ENCODE measurements around the gene EPB41L2.

EPB41L2 gene

GRCh38 chr6:131053546-131054240 is 9.4 kb downstream of the EPB41L2 start:
- Histone ChIP-seq H3K27me3 (replicated peaks; ENCODE audit: control insufficient read depth, insufficient read depth, low read length) (no peaks in the 10 kb centered on the region), H3K36me3 (ENCODE audit: control insufficient read depth, insufficient read depth, low read length) (no peaks in the 10 kb centered on the region), H3K4me3 (replicated peaks; ENCODE audit: low read depth, low read length) (no peak overlapping the region)
- TF ChIP-seq CTCF (IDR thresholded peaks at IDR 0.05; ENCODE audit: insufficient read depth, low read length, poor library complexity, severe bottlenecking) = no peak
- DNase-seq (ENCODE audit: extremely low read depth, insufficient read length) = no peak

GRCh38 chr6:131052181-131052580 is 10.9 kb downstream of the EPB41L2 start:
- no peak for DNase-seq (ENCODE audit: extremely low read depth, insufficient read length)
- no peaks in the 10 kb centered on the region for H3K36me3 ChIP-seq (ENCODE audit: control insufficient read depth, insufficient read depth, low read length)

GRCh38 chr6:131051341-131051740 is 11.7 kb downstream of the EPB41L2 start:
- no peaks in the 10 kb centered on the region for H3K27me3 ChIP-seq (replicated peaks; ENCODE audit: control insufficient read depth, insufficient read depth, low read length)

More at GRCh38 chr6:131052181-131052580, 10.9 kb downstream of the EPB41L2 start:
- Histone ChIP-seq H3K4me3 (replicated peaks; ENCODE audit: low read depth, low read length) (no peak overlapping the region), H3K27me3 (replicated peaks; ENCODE audit: control insufficient read depth, insufficient read depth, low read length) (no peaks in the 10 kb centered on the region)
- TF ChIP-seq CTCF (IDR thresholded peaks at IDR 0.05; ENCODE audit: insufficient read depth, low read length, poor library complexity, severe bottlenecking) = no peak

DNA sequence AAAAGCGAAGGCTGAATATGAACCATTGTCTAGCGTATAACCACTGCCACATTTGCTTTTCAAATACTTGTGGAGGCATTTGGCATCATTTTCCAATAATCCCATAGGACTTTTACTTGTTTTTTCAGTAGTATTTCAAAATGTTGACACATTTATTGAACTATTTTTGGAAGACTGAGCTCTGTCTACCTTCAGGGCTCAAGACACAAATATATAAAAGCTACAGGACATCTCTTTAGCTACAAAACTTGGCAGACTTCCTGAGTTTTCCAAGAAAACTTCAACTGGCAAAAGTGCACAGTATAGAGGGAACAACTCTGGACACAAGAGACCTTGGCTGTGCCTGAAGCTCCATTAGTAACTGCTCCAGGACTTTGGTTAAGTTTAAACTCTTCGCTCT is 13.4 kb downstream of the EPB41L2 start:
- H3K27me3 ChIP-seq (replicated peaks; ENCODE audit: control insufficient read depth, insufficient read depth, low read length) = no peaks in the 10 kb centered on the region
- no peak for DNase-seq (ENCODE audit: extremely low read depth, insufficient read length)
- TF ChIP-seq CTCF (IDR thresholded peaks at IDR 0.05; ENCODE audit: insufficient read depth, low read length, poor library complexity, severe bottlenecking) = no peak
- no peak overlapping the region for H3K4me3 ChIP-seq (replicated peaks; ENCODE audit: low read depth, low read length)
- H3K36me3 ChIP-seq (ENCODE audit: control insufficient read depth, insufficient read depth, low read length) = no peaks in the 10 kb centered on the region

More at GRCh38 chr6:131051341-131051740, 11.7 kb downstream of the EPB41L2 start:
- no peaks in the 10 kb centered on the region for H3K36me3 ChIP-seq (ENCODE audit: control insufficient read depth, insufficient read depth, low read length)
- TF ChIP-seq CTCF (IDR thresholded peaks at IDR 0.05; ENCODE audit: insufficient read depth, low read length, poor library complexity, severe bottlenecking) = no peak
- no peak for DNase-seq (ENCODE audit: extremely low read depth, insufficient read length)
- no peak overlapping the region for H3K4me3 ChIP-seq (replicated peaks; ENCODE audit: low read depth, low read length)

- DNase-seq (ENCODE audit: extremely low read depth, insufficient read length) = no peak
- Histone ChIP-seq H3K36me3 (ENCODE audit: control insufficient read depth, insufficient read depth, low read length) (no peaks in the 10 kb centered on the region), H3K27me3 (replicated peaks; ENCODE audit: control insufficient read depth, insufficient read depth, low read length) (no peaks in the 10 kb centered on the region), H3K4me3 (replicated peaks; ENCODE audit: low read depth, low read length) (no peak overlapping the region)
- no peak for TF ChIP-seq CTCF (IDR thresholded peaks at IDR 0.05; ENCODE audit: insufficient read depth, low read length, poor library complexity, severe bottlenecking)
Observed at GRCh38 chr6:131048933-131049515, 14.0 kb downstream of the EPB41L2 start.

Measured in GM06990 (cell line).